GM18867 (cell line): ENCODE measurements around the gene GATB.
"Not testable (repeated sequence)": the region's sequence is repeated elsewhere in the genome, so short reads cannot be mapped to it uniquely, and the experiment has no call there.

Experiments
- ATAC-seq: cut with Tn5 transposase; IDR thresholded peaks from one replicate; pipeline ENCODE4 v1.9.1; 2021; ENCODE audit warnings: mild to moderate bottlenecking, moderate library complexity; ENCODE audit not compliant: unreplicated experiment

The GATB gene

GRCh38 chr4:151785484-151786157 is 24.8 kb upstream of the GATB start:
- ATAC-seq, result no peak

- ATAC-seq, result no peak
These were observed 23.9 kb upstream of the GATB start for GRCh38 chr4:151784706-151785105.

GRCh38 chr4:151783867-151784266 is 23.1 kb upstream of the GATB start:
- ATAC-seq, result no peak

GRCh38 chr4:151782296-151782695 is 21.5 kb upstream of the GATB start:
- ATAC-seq, result no peak

- no peak for ATAC-seq
These were observed 20.2 kb upstream of the GATB start for GRCh38 chr4:151781026-151781425.

- no peak for ATAC-seq
These were observed 16.7 kb upstream of the GATB start for GRCh38 chr4:151777471-151777870.

GRCh38 chr4:151774324-151774723 is 13.5 kb upstream of the GATB start:
- ATAC-seq, result no peak

- no peak for ATAC-seq
These were observed 11.5 kb upstream of the GATB start for GRCh38 chr4:151772274-151772673.

GRCh38 chr4:151771664-151772063 is 10.9 kb upstream of the GATB start:
- no peak for ATAC-seq

GRCh38 chr4:151770154-151770553 is 9.3 kb upstream of the GATB start:
- ATAC-seq, result peak; percentile 59

- ATAC-seq, result no peak
These were observed 8.0 kb upstream of the GATB start for GRCh38 chr4:151768835-151769234.

GRCh38 chr4:151766691-151767090 is 5.9 kb upstream of the GATB start:
- ATAC-seq, result peak; percentile 41

- ATAC-seq, result no peak
These were observed 805 bp downstream of the GATB start for GRCh38 chr4:151760002-151760401.

GRCh38 chr4:151753056-151753455 is 7.8 kb downstream of the GATB start:
- no peak for ATAC-seq

- ATAC-seq, result no peak
These were observed 10.7 kb downstream of the GATB start for GRCh38 chr4:151750156-151750555.

GRCh38 chr4:151745481-151746231 is 15.2 kb downstream of the GATB start:
- ATAC-seq, result no peak

- no peak for ATAC-seq
These were observed 16.2 kb downstream of the GATB start for GRCh38 chr4:151744614-151745013.

- ATAC-seq, result no peak
These were observed 16.9 kb downstream of the GATB start for GRCh38 chr4:151743894-151744293.

- ATAC-seq, result no peak
These were observed 17.5 kb downstream of the GATB start for GRCh38 chr4:151743128-151743854.

- no peak for ATAC-seq
These were observed 21.9 kb downstream of the GATB start for GRCh38 chr4:151738720-151739517.

- ATAC-seq, result not testable (repeated sequence)
These were observed 24.0 kb downstream of the GATB start for GRCh38 chr4:151736852-151737251.
